Articular chondrocyte of knee joint (primary cell): ENCODE data around the gene ECT2L. TPM values are rescaled to one million over a fixed set of nuclear protein-coding genes. Genes with fewer than 3 reads are reported as not detected.

Source experiments
- total RNA-seq: library from RNA; depleted of rRNA; stranded (reverse); fragments of >200 nt; gene quantifications from 2 replicates; pipeline ENCODE4 v1.2.3, GENCODE V29; 2012

Gene ECT2L, protein sequence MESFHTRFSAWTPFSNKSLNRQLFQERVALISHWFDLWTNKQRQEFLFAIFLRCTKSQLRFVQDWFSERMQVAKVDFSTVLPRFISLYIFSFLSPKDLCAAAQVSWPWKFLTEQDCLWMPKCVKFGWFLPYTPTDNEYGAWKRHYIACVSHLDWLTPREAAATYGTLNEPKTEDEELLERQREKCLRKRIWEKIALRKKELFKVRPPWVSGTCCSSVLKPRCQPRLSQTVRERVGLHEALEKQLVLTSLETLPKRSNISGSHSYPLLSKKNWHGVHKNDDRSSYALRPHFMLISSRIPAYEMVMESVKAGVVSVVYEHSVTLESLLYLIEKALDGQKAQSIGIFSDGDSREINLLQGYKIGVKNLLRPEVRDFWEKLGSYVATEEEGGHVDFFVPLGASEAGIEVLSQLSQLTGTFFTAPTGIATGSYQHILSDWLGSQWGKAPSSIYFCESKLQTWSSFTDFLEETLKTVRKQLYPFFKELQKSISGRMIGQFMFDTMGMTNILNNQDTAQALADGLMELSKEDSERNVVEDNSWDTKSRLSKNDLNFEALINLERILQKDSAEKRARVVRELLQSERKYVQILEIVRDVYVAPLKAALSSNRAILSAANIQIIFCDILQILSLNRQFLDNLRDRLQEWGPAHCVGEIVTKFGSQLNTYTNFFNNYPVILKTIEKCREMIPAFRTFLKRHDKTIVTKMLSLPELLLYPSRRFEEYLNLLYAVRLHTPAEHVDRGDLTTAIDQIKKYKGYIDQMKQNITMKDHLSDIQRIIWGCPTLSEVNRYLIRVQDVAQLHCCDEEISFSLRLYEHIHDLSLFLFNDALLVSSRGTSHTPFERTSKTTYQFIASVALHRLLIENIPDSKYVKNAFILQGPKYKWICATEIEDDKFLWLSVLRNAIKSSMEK
- under 0.01 and 0.11 TPM in 2 replicates for total RNA-seq

GRCh38 chr6:138795809-138796603, at the start of gene ECT2L:
TSS of gene ECT2L (plus strand) at chr6:138796087. CDS start at chr6:138813275, 17,188 bp downstream.

GRCh38 chr6:138773177-138774091, 22.5 kb upstream of the ECT2L start, which contains the start of gene CCDC28A:
TSS of gene CCDC28A (plus strand) at chr6:138773769. CDS start at chr6:138776121, 2,352 bp downstream.

Other genes starting within 250 kb of the ECT2L start
- gene CCDC28A, start 22.3 kb upstream of the ECT2L start, total RNA-seq = 12.8 and 17.8 TPM in 2 replicates
- gene REPS1, start 192.2 kb downstream of the ECT2L start, total RNA-seq = 32.3 and 33.1 TPM in 2 replicates
- gene ABRACL, start 232.7 kb downstream of the ECT2L start, total RNA-seq = 46.0 and 50.2 TPM in 2 replicates